ENCODE data around the gene SLC35F6. TPM values are rescaled to one million over a fixed set of nuclear protein-coding genes. Genes with fewer than 3 reads are reported as not detected.
"Not testable (repeated sequence)": the region's sequence is repeated elsewhere in the genome, so short reads cannot be mapped to it uniquely, and the experiment has no call there.

The SLC35F6 gene
- polyA plus RNA-seq, 4 donors: 16.2 to 17.5 (median 16.6) TPM

GRCh38 chr2:26814072-26814765, 50.1 kb downstream of the SLC35F6 start:
- not testable (repeated sequence) for DNase-seq (ENCODE audit: low read depth in 4 of 4, low spot score in 2 of 4)

GRCh38 chr2:26816893-26817292, 52.8 kb downstream of the SLC35F6 start:
- DNase-seq (ENCODE audit: low read depth in 4 of 4, low spot score in 2 of 4): no peak

GRCh38 chr2:26818255-26818654, 54.2 kb downstream of the SLC35F6 start:
- DNase-seq (ENCODE audit: low read depth in 4 of 4, low spot score in 2 of 4): no peak

- no peak for DNase-seq (ENCODE audit: low read depth in 4 of 4, low spot score in 2 of 4)
These were observed 54.9 kb downstream of the SLC35F6 start for GRCh38 chr2:26818972-26819371.

GRCh38 chr2:26820932-26821331, 56.8 kb downstream of the SLC35F6 start:
- DNase-seq (ENCODE audit: low read depth in 4 of 4, low spot score in 2 of 4): no peak

- no peak for DNase-seq (ENCODE audit: low read depth in 4 of 4, low spot score in 2 of 4)
These were observed 58.8 kb downstream of the SLC35F6 start for GRCh38 chr2:26822877-26823276.

Other genes with a start within 250 kb of the SLC35F6 start
- under 1 TPM in 3 of 4 donors, not detected in 1; 0.33 to 0.81 (median 0.41) TPM for gene CIB4, start 122.9 kb upstream of the SLC35F6 start, polyA plus RNA-seq (ENCODE audit: insufficient read length in 4 of 4)
- gene KCNK3, start 71.6 kb upstream of the SLC35F6 start, polyA plus RNA-seq (ENCODE audit: insufficient read length in 4 of 4): 1 to 10 TPM; 1.1 to 3.6 (median 2.0) TPM
- gene CENPA, start 21.8 kb downstream of the SLC35F6 start, polyA plus RNA-seq (ENCODE audit: insufficient read length in 4 of 4): 10 to 100 TPM; 13.0 to 16.2 (median 14.9) TPM
- 1 to 10 TPM; 4.5 to 7.7 (median 6.3) TPM for gene DPYSL5, start 83.8 kb downstream of the SLC35F6 start, polyA plus RNA-seq (ENCODE audit: insufficient read length in 4 of 4)
- gene MAPRE3, start 206.4 kb downstream of the SLC35F6 start, polyA plus RNA-seq (ENCODE audit: insufficient read length in 4 of 4): 10 to 100 TPM; 11.2 to 16.6 (median 13.6) TPM

Measured in left renal cortex interstitium (tissue), 4 donors.